GM21786 (cell line): ENCODE measurements around the gene PSMF1.

ENCODE experiments used
- ATAC-seq: cut with Tn5 transposase; IDR thresholded peaks from one replicate; pipeline ENCODE4 v1.9.1; 2021; ENCODE audit not compliant: unreplicated experiment

Gene PSMF1

DNA sequence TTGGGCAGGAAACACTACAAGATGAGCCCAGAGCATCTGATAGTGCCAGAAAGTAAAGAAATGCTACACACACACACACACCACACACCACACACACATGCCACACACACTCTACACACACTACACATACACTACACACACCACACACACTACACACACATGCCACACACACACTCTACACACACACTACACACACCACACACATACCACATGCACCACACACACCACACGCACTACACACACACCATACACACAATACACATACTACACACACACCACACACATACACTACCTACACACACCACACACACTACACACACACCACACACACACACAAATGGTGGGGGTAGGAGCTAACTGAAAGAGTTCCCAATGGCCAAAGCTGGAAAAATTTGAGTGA, 69.9 kb downstream of the PSMF1 start:
- ATAC-seq, result no peak

GRCh38 chr20:1189827-1190226, 71.4 kb downstream of the PSMF1 start:
- ATAC-seq, result no peak

DNA sequence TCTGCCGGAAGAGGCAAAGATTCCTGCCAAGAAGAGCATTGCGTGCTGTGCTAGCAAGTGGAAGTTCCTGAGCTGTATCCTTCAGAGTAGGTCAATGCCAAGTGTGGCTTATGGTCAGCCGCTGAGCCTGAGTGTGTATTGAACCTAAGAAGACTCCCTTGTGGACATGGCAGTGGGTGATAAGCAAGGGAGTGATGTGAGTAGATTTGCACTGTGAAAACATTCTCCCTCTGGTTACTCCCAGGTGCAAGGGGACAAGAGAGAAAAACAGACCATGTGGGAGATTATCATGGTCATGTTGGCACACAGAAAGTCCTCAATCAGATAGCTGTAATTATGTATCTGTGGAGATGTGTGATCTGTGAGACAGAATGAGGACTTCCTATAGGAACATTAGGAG, 72.4 kb downstream of the PSMF1 start:
- ATAC-seq, result no peak

GRCh38 chr20:1191299-1191698, 72.9 kb downstream of the PSMF1 start:
- ATAC-seq, result no peak

GRCh38 chr20:1195226-1195625, 76.8 kb downstream of the PSMF1 start:
- no peak for ATAC-seq

DNA sequence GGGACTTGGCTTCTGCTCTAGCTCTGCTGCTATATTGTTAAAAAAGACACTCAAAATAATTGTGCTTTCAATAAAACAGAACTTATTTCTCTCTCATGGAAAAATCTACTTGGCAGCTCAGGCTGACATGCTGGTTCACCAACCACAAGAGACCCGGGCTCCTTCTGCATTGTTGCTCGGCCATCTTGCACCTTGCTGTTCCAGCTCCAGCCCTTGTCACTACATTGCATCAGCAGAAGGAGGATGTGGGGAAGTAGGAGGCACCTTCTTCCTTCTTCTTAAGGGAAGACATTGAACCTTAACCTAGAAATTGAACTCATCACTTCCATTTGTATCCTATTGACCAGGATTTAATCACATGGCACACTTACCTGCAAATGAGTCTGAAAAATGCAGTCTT, 78.2 kb downstream of the PSMF1 start:
- no peak for ATAC-seq

- ATAC-seq, result no peak
Observed at GRCh38 chr20:1197801-1198200, 79.4 kb downstream of the PSMF1 start.

- no peak for ATAC-seq
Observed at GRCh38 chr20:1198751-1199150, 80.3 kb downstream of the PSMF1 start.

DNA sequence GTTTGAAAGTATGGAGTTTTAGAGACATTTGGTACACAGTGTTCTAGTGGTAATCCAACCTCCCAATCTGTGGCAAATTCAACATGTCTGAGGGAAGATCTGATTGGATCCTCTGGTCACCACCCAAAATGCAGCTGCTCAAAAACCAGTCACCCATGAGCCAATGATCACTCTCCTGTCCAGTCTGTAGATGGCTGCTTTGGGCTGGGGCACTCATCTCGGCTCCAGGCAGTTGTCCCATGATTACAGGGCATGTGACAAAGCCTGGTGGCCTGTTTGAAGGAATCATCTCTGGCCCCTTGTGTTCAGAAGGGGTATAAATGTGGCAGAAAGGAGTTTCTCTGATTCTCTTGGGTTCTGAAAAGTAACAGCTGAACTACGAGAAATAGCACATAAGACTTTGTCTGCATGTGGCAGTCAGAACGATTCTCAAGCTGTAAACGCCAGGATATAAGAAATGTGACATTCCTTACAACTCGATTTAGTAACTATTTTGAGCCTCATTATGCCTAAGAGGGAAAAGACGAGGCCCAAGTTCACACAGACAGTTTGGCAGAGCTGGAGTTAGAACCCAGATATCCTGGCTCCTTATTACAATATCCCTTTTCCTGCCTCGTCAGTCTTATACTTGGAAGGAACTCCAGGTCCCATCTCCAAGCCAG, 80.9 kb downstream of the PSMF1 start:
- ATAC-seq, result no peak

DNA sequence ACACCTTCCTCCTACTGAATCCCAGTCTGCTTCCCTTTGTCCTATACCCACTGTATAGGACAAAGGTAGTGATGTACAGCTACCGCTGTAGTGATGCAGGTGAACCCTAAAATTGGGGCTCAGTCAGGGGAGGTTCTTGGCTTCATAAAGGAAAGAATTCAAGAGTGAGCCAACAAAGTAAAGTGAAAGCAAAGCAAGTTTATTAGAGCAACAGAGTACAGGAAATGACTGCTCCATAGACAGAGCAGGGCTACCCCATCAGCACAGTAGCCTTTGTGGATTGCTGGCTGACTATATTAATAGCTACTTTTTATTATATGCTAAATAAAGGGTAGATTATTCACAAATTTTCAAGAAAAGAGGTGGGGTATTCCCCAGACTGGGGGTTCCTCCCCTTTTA, 81.6 kb downstream of the PSMF1 start:
- ATAC-seq, result no peak

GRCh38 chr20:1202762-1203504, 84.5 kb downstream of the PSMF1 start, which contains the start of gene C20orf202:
C20orf202 (plus strand) TSS chr20:1203454; CDS start chr20:1203586, 132 bp downstream.
- no peak for ATAC-seq

DNA sequence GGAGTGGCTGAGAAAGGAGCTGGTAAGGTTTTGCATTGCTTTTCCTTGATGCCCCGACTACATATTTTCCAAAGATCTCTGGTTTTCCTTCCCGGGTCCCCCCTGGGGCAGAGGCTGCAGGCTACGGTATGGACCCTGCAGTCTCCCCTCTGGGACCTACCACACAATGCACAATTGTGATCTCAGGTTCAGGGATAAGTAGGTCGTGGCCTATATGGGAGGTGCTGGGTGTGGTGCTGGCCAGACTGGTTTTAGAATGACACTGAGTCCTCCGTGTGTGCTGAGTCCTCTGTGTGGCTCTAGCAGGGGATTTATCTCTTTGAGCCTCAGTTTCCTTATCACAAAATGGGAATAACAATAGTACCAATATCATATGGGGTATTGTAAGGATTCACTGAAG, 85.2 kb downstream of the PSMF1 start:
- no peak for ATAC-seq

DNA sequence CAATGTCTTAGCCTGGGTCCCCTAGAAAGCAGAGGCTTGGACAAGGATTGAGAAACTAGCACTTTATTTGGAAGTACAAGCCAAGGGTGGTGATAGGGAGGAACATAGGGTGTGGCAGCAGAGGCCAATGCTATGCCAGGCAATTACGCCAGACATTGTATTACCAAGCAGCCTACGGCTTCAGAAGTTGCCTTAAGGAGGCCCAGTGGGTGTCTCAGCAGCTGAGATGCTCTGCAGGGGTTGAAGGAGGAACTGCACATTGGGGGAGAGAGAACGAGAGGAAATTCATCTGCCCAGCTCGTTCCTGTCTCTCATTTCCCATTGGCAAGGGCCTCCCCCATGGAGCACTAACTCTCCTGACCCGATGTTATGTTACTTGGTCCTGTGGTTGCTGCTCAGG, 85.7 kb downstream of the PSMF1 start:
- ATAC-seq, result no peak

- no peak for ATAC-seq
Observed at GRCh38 chr20:1204576-1204975, 86.2 kb downstream of the PSMF1 start.

GRCh38 chr20:1205802-1206201, 87.4 kb downstream of the PSMF1 start:
- ATAC-seq, result no peak

- no peak for ATAC-seq
Observed at GRCh38 chr20:1206366-1207148, 88.2 kb downstream of the PSMF1 start.

- ATAC-seq, result no peak
Observed at GRCh38 chr20:1207293-1207878, 89.0 kb downstream of the PSMF1 start.

DNA sequence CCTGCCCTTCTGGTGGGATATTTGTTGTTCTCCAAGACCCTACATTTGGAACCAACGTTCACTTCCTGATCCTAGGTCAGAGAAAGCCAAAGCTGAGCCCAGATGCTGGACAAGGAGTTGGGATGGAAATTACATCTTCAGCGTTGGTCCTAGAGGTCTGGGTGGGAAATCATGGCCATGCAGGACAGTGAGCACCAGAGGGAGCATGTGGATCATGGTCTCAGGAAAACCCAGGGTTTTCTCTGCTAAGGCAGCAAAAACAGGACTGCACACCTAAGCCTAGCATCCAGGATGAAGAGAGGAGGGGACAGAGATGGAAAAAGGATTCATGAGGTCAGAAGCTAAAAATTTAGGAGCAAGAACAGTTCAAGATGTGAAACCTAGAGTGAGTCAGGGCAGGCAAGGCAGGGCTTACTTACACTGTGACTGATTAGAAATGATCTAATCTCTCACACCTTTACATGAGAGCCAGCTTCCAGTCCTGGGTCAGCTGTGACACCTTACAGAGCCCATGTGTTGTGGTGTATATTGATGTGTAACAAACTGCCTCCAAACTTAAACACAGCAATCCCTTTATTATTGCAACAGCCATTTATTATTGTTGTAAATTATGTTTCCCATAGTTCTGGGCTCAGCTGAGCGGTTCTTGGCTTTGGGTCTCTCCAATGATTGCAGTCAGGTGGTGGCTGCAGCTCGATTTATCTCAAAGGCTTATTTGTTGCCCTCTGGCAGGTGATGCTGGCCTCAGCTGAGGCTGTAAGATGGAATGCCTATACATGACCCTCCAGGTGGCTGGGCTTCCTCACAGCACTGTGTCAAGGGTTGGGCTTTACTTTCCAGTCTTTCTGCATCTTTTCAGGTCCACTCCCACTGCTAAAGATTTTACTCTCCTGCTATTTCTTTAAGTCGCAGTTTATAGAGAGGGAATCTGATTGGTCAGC, 91.3 kb downstream of the PSMF1 start:
- no peak for ATAC-seq

GRCh38 chr20:1210501-1210900, 92.1 kb downstream of the PSMF1 start:
- no peak for ATAC-seq

- no peak for ATAC-seq
Observed at GRCh38 chr20:1212023-1212422, 93.6 kb downstream of the PSMF1 start.
